ENCODE results near the gene BUB1B. TPM values are rescaled to one million over a fixed set of nuclear protein-coding genes. Genes with fewer than 3 reads are reported as not detected.
A peak's percentile ranks its signal among the peaks of the same experiment; 100 is the strongest.

BUB1B gene
- total RNA-seq, 1 experiment from 2014 or later = 83.2 TPM

DNA sequence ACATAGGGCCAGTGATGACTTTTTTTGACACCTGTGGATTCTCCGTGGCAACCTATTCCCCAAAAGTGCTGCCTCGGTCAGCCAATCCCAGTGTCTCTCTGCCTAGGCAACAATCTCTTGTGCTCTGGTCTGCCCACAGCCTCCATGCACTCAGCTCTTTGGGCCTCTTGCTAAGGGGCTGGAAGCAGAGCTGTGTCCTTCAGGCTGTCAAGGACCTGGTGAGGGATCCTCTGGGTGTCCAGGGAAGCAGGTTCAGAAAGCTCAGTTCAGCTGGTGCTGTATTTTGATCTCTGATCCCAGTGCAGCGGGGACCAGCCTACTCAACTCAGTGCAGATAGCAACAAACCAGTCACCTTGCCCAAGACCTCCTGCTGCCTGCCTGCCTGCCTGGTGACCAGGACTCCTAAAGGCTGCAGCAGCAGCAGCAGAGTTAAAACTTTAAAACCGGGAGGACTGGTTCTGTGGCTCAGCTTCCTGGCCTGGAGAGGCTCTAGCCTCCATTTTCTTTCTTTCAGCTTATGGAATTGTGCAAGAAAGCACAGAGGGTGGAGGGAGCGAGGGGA, 84.2 kb downstream of the BUB1B start:
- H2AFZ ChIP-seq (ENCODE audit: low read length) = peak overlapping the region; percentile 35
- H3K27ac ChIP-seq (ENCODE audit: insufficient read length, low read depth, low read length) = no peak overlapping the region
- H3K27ac Mint-ChIP-seq = no peak overlapping the region; a peak in 1 of 7 replicates

More for the DNA sequence above, 84.2 kb downstream of the BUB1B start:
- no peak overlapping the region for H3K23ac ChIP-seq (ENCODE audit: insufficient read length, low read depth, low read length)
- H4K8ac ChIP-seq (replicated peaks; ENCODE audit: insufficient read length, low read depth, low read length) = no peak overlapping the region
- DNase-seq = peak; percentile 35
- peaks cover 15 to 17% of the 10 kb centered on the region in 2 experiments for H3K4me1 Mint-ChIP-seq
- no peaks in the 10 kb centered on the region for H4K20me1 ChIP-seq (ENCODE audit: control insufficient read depth, insufficient read depth, insufficient read length)
- H3K4me3 Mint-ChIP-seq = no peak overlapping the region
- no peaks in the 10 kb centered on the region for H3K79me2 ChIP-seq (ENCODE audit: insufficient read depth, low read length)
- no peak overlapping the region for H3K4me2 ChIP-seq (ENCODE audit: insufficient read depth, insufficient read length, low read length)
- H3K27me3 Mint-ChIP-seq (ENCODE audit: low read depth) = peaks cover 8% of the 10 kb centered on the region
- no peak overlapping the region for H3K56ac ChIP-seq (ENCODE audit: insufficient read length, low read depth, low read length)
- no peak overlapping the region for H3K4ac ChIP-seq (ENCODE audit: low read depth, low read length)
- no peak overlapping the region; the same call in 1 of the 2 replicates for H3K14ac ChIP-seq (ENCODE audit: insufficient read depth, low read length)
- no CpG with 5 or more reads among the region's 5 CpGs for WGBS (ENCODE audit: extremely low coverage, insufficient read length, low lambda C conversion rate)
- no peak overlapping the region for H2BK20ac ChIP-seq (ENCODE audit: low read depth, low read length, poor library complexity, severe bottlenecking)
- TF ChIP-seq, protein P1, sequence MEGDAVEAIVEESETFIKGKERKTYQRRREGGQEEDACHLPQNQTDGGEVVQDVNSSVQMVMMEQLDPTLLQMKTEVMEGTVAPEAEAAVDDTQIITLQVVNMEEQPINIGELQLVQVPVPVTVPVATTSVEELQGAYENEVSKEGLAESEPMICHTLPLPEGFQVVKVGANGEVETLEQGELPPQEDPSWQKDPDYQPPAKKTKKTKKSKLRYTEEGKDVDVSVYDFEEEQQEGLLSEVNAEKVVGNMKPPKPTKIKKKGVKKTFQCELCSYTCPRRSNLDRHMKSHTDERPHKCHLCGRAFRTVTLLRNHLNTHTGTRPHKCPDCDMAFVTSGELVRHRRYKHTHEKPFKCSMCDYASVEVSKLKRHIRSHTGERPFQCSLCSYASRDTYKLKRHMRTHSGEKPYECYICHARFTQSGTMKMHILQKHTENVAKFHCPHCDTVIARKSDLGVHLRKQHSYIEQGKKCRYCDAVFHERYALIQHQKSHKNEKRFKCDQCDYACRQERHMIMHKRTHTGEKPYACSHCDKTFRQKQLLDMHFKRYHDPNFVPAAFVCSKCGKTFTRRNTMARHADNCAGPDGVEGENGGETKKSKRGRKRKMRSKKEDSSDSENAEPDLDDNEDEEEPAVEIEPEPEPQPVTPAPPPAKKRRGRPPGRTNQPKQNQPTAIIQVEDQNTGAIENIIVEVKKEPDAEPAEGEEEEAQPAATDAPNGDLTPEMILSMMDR (conservative IDR thresholded peaks at IDR 0.05) = no peak
- no peaks in the 10 kb centered on the region for H3K9me3 ChIP-seq (ENCODE audit: control insufficient read depth, low read depth, low read length)
- no peak overlapping the region for H3T11ph ChIP-seq (ENCODE audit: low read length)
- no peak overlapping the region for H4K91ac ChIP-seq (ENCODE audit: insufficient read length, low read depth, low read length)
- no peak overlapping the region for H2BK12ac ChIP-seq (ENCODE audit: insufficient read length, low read depth, low read length)
- no peaks in the 10 kb centered on the region for H3K9me3 Mint-ChIP-seq
- no peaks in the 10 kb centered on the region for H3K23me2 ChIP-seq (ENCODE audit: insufficient read length, low read depth, low read length, poor library complexity, severe bottlenecking)
- H4K5ac ChIP-seq (ENCODE audit: insufficient read length, low read depth, low read length) = no peak overlapping the region
- no peaks in the 10 kb centered on the region for H3K27me3 ChIP-seq (ENCODE audit: insufficient read depth, low read length)
- no peaks in the 10 kb centered on the region for H3K36me3 Mint-ChIP-seq (ENCODE audit: insufficient read depth in 1 of 3, low read depth in 3 of 3)
- no peak overlapping the region for H2AK5ac ChIP-seq (ENCODE audit: insufficient read length, low read length)
- no peak overlapping the region for H2BK120ac ChIP-seq (ENCODE audit: low read depth, low read length, poor library complexity, severe bottlenecking)
- no peaks in the 10 kb centered on the region for H3K4me1 ChIP-seq (ENCODE audit: insufficient read depth, low read length)
- no peak overlapping the region for H3K18ac ChIP-seq (ENCODE audit: insufficient read length, low read depth, low read length)
- no peak overlapping the region for H2BK5ac ChIP-seq (ENCODE audit: insufficient read length, low read length)
- H2BK15ac ChIP-seq (ENCODE audit: low read depth, low read length) = no peak overlapping the region
- H3K9ac ChIP-seq (ENCODE audit: extremely low read depth, insufficient read length, low read length) = no peak overlapping the region
- H3K79me1 ChIP-seq (ENCODE audit: insufficient read depth, low read depth, low read length, poor library complexity, severe bottlenecking) = no peaks in the 10 kb centered on the region

Measured in H9 (cell line).